Smooth muscle cell (in vitro differentiated cells): ENCODE data around the gene TNC. TPM values are rescaled to one million over a fixed set of nuclear protein-coding genes. Genes with fewer than 3 reads are reported as not detected.

Source experiments
- DNase-seq: peaks from one replicate; lab custom pipeline; 2025; ENCODE audit not compliant: unreplicated experiment; lab: John Stamatoyannopoulos, UW
- H2AFZ ChIP-seq: fragments of 200-600 bp; sonication (generic); 2 replicates; pipeline ENCODE4 v1.6.0; 2016; ENCODE audit warnings: antibody characterized with exemption, low read depth, mild to moderate bottlenecking
- H3F3A ChIP-seq: fragments of 200-600 bp; sonication (generic); 2 replicates; pipeline ENCODE4 v1.6.0; 2017; ENCODE audit warnings: antibody characterized with exemption, low read depth
- H3K27ac ChIP-seq: fragments of 200-600 bp; sonication (generic); 2 replicates; pipeline ENCODE4 v1.5.1; 2016; ENCODE audit warnings: low read depth, mild to moderate bottlenecking
- H3K27me3 ChIP-seq: fragments of 200-600 bp; sonication (generic); 2 replicates; pipeline ENCODE4 v1.6.1; 2016; ENCODE audit warnings: low read depth, mild to moderate bottlenecking
- H3K36me3 ChIP-seq: fragments of 200-600 bp; sonication (generic); 2 replicates; pipeline ENCODE4 v1.5.1; 2016; ENCODE audit warnings: low read depth
- H3K4me1 ChIP-seq: fragments of 200-600 bp; sonication (generic); 2 replicates; pipeline ENCODE4 v1.5.1; 2016; ENCODE audit warnings: low read depth
- H3K4me2 ChIP-seq: fragments of 200-600 bp; sonication (generic); 2 replicates; pipeline ENCODE4 v1.6.0; 2016; ENCODE audit warnings: mild to moderate bottlenecking
- H3K4me3 ChIP-seq: fragments of 200-600 bp; sonication (generic); 2 replicates; pipeline ENCODE4 v1.5.1; 2016; ENCODE audit warnings: mild to moderate bottlenecking
- H3K79me2 ChIP-seq: fragments of 200-600 bp; sonication (generic); 2 replicates; pipeline ENCODE4 v1.6.0; 2016; ENCODE audit warnings: low read depth, mild to moderate bottlenecking
- H3K9ac ChIP-seq: fragments of 200-600 bp; sonication (generic); 2 replicates; pipeline ENCODE4 v1.6.0; 2016; ENCODE audit warnings: low read depth
- H3K9me3 ChIP-seq: fragments of 200-600 bp; sonication (generic); replicated peaks from 2 replicates; pipeline ENCODE4 v1.5.1; 2016; ENCODE audit warnings: low read depth
- H4K20me1 ChIP-seq: fragments of 200-600 bp; sonication (generic); 2 replicates; pipeline ENCODE4 v1.6.0; 2016; ENCODE audit warnings: low read depth
- WGBS: methylation state at CpG from one replicate; pipeline ENCODE4 v1.1.7; 2016; ENCODE audit warnings: low lambda C conversion rate; 5-methylcytosine and 5-hydroxymethylcytosine counted together
- polyA plus RNA-seq: library from polyadenylated mRNA; unstranded; fragments of >200 nt; fragmentation: Nextera tagmentation; extraction: Ambion mirVana; gene quantifications from 2 replicates; pipeline ENCODE4 v1.2.1, GENCODE V29; 2016
- total RNA-seq: library from RNA; depleted of rRNA; stranded (reverse); fragments of >200 nt; gene quantifications from 2 replicates; pipeline ENCODE4 v1.2.3, GENCODE V29; 2014
- TF ChIP-seq, protein P1 (sequence below): fragments of 200-600 bp; sonication (generic); IDR thresholded peaks from 2 replicates; pipeline ENCODE4 v1.5.1; 2017; ENCODE audit warnings: borderline replicate concordance, mild to moderate bottlenecking, antibody characterized with exemption; ENCODE audit not compliant: insufficient read depth, poor library complexity, severe bottlenecking

TNC gene
- total and polyA plus RNA-seq, 2 experiments from 2014 or later, result 567 to 581 TPM

- H3K9ac ChIP-seq, result no peak overlapping the region
- H3F3A ChIP-seq, result peaks cover 4% of the 10 kb centered on the region
- H3K27ac ChIP-seq, result no peak overlapping the region
- DNase-seq, result no peak
- 89% methylated on average over 5 of the region's 5 CpGs for WGBS
- H3K4me3 ChIP-seq, result no peak overlapping the region
- no peaks in the 10 kb centered on the region for H3K9me3 ChIP-seq
- TF ChIP-seq, protein P1, sequence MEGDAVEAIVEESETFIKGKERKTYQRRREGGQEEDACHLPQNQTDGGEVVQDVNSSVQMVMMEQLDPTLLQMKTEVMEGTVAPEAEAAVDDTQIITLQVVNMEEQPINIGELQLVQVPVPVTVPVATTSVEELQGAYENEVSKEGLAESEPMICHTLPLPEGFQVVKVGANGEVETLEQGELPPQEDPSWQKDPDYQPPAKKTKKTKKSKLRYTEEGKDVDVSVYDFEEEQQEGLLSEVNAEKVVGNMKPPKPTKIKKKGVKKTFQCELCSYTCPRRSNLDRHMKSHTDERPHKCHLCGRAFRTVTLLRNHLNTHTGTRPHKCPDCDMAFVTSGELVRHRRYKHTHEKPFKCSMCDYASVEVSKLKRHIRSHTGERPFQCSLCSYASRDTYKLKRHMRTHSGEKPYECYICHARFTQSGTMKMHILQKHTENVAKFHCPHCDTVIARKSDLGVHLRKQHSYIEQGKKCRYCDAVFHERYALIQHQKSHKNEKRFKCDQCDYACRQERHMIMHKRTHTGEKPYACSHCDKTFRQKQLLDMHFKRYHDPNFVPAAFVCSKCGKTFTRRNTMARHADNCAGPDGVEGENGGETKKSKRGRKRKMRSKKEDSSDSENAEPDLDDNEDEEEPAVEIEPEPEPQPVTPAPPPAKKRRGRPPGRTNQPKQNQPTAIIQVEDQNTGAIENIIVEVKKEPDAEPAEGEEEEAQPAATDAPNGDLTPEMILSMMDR, result no peak
- H3K79me2 ChIP-seq, result peaks cover 77% of the 10 kb centered on the region
- peaks cover 28% of the 10 kb centered on the region for H4K20me1 ChIP-seq
- H2AFZ ChIP-seq, result no peak overlapping the region
- H3K4me2 ChIP-seq, result no peak overlapping the region
- no peaks in the 10 kb centered on the region for H3K27me3 ChIP-seq
- H3K36me3 ChIP-seq, result peaks cover 9% of the 10 kb centered on the region
- peaks cover 7% of the 10 kb centered on the region for H3K4me1 ChIP-seq
Observed at GRCh38 chr9:115098226-115098965, 19.6 kb downstream of the TNC start.

DNA sequence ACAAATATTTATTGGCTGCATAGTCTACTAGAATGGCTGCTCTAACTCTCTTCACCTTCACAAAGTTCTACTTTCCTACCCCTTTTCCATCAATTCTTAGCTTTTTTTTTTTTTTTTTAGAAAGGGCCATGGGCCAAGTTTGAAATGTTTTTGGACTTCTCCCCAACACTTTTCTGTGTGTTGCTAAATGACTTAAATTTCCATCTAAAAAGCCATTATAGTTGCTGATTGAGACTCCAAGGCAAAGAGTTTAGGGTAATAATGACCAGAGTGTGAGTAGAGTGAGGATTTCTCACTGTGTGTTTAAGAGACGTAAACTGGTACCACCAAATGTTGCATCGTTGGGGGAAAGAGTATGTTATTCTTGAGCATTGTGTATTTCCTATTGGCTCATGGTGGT is 24.4 kb downstream of the TNC start:
- H3K4me1 ChIP-seq, result no peaks in the 10 kb centered on the region
- peaks cover 36% of the 10 kb centered on the region for H3K79me2 ChIP-seq
- no peak overlapping the region for H3K9ac ChIP-seq
- no peak for DNase-seq
- H3K27me3 ChIP-seq, result no peaks in the 10 kb centered on the region
- H2AFZ ChIP-seq, result no peak overlapping the region
- H3K9me3 ChIP-seq, result no peaks in the 10 kb centered on the region
- TF ChIP-seq, protein P1, result no peak
- no peak overlapping the region for H3K27ac ChIP-seq
- H3F3A ChIP-seq, result no peaks in the 10 kb centered on the region
- H3K4me2 ChIP-seq, result no peak overlapping the region
- 92% methylated on average over 2 of the region's 2 CpGs for WGBS
- no peak overlapping the region for H3K4me3 ChIP-seq
- peaks cover 8% of the 10 kb centered on the region for H4K20me1 ChIP-seq
- peaks cover 12% of the 10 kb centered on the region for H3K36me3 ChIP-seq

GRCh38 chr9:115090486-115090885 is 27.5 kb downstream of the TNC start:
- 98% methylated on average over 9 of the region's 9 CpGs for WGBS
- Histone ChIP-seq H3K79me2 (peaks cover 18% of the 10 kb centered on the region), H3K36me3 (peaks cover 4% of the 10 kb centered on the region), H2AFZ (no peak overlapping the region), H3K4me1 (no peaks in the 10 kb centered on the region), H3F3A (peaks cover 4% of the 10 kb centered on the region), H3K9ac (no peak overlapping the region), H3K9me3 (no peaks in the 10 kb centered on the region), H3K4me3 (no peak overlapping the region), H3K27ac (no peak overlapping the region), H3K4me2 (no peak overlapping the region), H4K20me1 (no peaks in the 10 kb centered on the region), H3K27me3 (no peaks in the 10 kb centered on the region)
- no peak for DNase-seq
- TF ChIP-seq, protein P1, result no peak

- TF ChIP-seq, protein P1, result no peak
- Histone ChIP-seq H2AFZ (no peak overlapping the region), H3K9me3 (no peaks in the 10 kb centered on the region), H3K27me3 (no peaks in the 10 kb centered on the region), H3F3A (peaks cover 4% of the 10 kb centered on the region), H3K9ac (no peak overlapping the region), H3K4me1 (no peaks in the 10 kb centered on the region), H3K27ac (peak overlapping the region; percentile 16), H3K4me2 (no peak overlapping the region), H3K36me3 (peaks cover 10% of the 10 kb centered on the region), H4K20me1 (no peaks in the 10 kb centered on the region), H3K79me2 (peaks cover 8% of the 10 kb centered on the region), H3K4me3 (no peak overlapping the region)
- no peak for DNase-seq
- 63% methylated on average over 1 of the region's 1 CpG for WGBS
Observed at GRCh38 chr9:115088860-115089259, 29.1 kb downstream of the TNC start.
